Esophagus muscularis mucosa (tissue), 3 donors: Measurements from ENCODE around the gene ZNF107.

Experiments used
- POLR2A ChIP-seq: fragments of 450-650 bp; IDR thresholded peaks from one replicate; pipeline ENCODE4 v1.6.1; 2017; ENCODE audit warnings: antibody characterized with exemption, moderate library complexity, mild to moderate bottlenecking, low read depth
- TF ChIP-seq, protein P1 (sequence below), 3 experiments: fragments of 200-600 bp in 2 of 3; fragments of 450-650 bp in 1 of 3; sonication (generic) in 2 of 3; IDR thresholded peaks; one replicate each; pipeline ENCODE4 v1.5.1; 2017 to 2019; ENCODE audit warnings: antibody characterized with exemption in 3 of 3, mild to moderate bottlenecking in 2 of 3, moderate library complexity in 1 of 3

DNA sequence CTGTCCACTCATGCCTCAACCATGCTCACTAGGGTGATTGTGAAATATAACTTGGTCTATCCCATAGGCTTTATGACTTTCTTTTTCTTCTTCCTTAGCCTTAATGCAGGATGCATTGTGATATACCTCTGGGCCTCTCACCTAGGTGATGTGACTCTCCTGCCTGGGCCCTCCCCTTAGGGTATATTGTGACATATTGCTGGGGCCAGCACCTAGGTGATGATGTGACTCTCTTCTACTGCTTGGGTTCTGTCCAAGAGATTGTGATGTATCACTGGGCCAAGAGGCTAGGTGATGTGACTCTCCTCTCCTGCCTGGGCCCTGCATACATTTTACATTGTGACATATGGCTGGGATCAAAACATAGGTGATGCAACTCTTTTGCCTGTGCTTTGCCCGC, 14.7 kb upstream of the ZNF107 start:
- TF ChIP-seq, protein P1, sequence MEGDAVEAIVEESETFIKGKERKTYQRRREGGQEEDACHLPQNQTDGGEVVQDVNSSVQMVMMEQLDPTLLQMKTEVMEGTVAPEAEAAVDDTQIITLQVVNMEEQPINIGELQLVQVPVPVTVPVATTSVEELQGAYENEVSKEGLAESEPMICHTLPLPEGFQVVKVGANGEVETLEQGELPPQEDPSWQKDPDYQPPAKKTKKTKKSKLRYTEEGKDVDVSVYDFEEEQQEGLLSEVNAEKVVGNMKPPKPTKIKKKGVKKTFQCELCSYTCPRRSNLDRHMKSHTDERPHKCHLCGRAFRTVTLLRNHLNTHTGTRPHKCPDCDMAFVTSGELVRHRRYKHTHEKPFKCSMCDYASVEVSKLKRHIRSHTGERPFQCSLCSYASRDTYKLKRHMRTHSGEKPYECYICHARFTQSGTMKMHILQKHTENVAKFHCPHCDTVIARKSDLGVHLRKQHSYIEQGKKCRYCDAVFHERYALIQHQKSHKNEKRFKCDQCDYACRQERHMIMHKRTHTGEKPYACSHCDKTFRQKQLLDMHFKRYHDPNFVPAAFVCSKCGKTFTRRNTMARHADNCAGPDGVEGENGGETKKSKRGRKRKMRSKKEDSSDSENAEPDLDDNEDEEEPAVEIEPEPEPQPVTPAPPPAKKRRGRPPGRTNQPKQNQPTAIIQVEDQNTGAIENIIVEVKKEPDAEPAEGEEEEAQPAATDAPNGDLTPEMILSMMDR (IDR thresholded peaks at IDR 0.05) = no peak
- TF ChIP-seq POLR2A = no peak
